Measurements from ENCODE around the gene ZBTB38.

GRCh38 chr3:141410846-141411245 is 42.5 kb downstream of the ZBTB38 start:
- no peak for TF ChIP-seq CTCF (IDR thresholded peaks at IDR 0.05)
- TF ChIP-seq HMGXB4 (CRISPR knock-in tag; IDR thresholded peaks at IDR 0.05) = no peak
- TF ChIP-seq FOXJ3 (CRISPR knock-in tag; IDR thresholded peaks at IDR 0.05; ENCODE audit: borderline replicate concordance) = no peak
- TF ChIP-seq NFYB (CRISPR knock-in tag; conservative IDR thresholded peaks at IDR 0.05; ENCODE audit: low read depth) = no peak
- no peak for TF ChIP-seq USF2 (CRISPR knock-in tag; IDR thresholded peaks at IDR 0.05)
- no peak for TF ChIP-seq ERG (CRISPR knock-in tag; IDR thresholded peaks at IDR 0.05)
- TF ChIP-seq NR2C2 (CRISPR knock-in tag; IDR thresholded peaks at IDR 0.05) = no peak
- no peak for TF ChIP-seq MAX (CRISPR knock-in tag; IDR thresholded peaks at IDR 0.05)
- TF ChIP-seq KAT7 (CRISPR knock-in tag; IDR thresholded peaks at IDR 0.05; ENCODE audit: borderline replicate concordance) = no peak
